ENCODE measurements around the gene LEF1.

Gene LEF1

DNA sequence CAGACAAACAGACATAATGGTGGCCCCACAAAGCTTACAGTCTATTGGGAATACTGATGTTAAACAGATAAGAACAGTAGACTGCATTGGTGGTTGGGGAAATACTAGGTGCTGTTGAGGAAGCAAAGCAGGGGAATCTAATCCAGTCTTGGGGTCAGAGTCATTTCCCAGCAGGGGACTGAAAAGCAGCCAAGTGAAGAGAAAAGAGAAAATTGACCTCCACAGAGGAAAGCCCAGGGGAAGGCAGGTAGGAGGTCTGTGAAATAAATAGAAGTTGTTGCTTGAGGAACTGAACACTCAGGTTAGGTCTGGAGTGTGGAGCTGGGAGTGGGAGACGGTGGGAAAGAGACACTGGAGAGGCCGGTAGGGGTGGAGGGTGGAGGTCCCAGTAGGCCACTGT, 33.0 kb upstream of the LEF1 start:
- Histone ChIP-seq H3K27me3 (ENCODE audit: control insufficient read depth, insufficient read depth, low read length, poor library complexity, severe bottlenecking) (no peaks in the 10 kb centered on the region), H3K4me1 (ENCODE audit: control insufficient read depth, insufficient read depth, low read length) (no peaks in the 10 kb centered on the region), H3K4me3 (ENCODE audit: insufficient read depth, low read depth, low read length) (no peak overlapping the region), H3K27ac (ENCODE audit: insufficient read depth, low read depth, low read length, poor library complexity, severe bottlenecking) (no peak overlapping the region), H3K9me3 (ENCODE audit: control insufficient read depth, low read length) (no peaks in the 10 kb centered on the region), H3K36me3 (ENCODE audit: control insufficient read depth, insufficient read depth, low read length) (no peaks in the 10 kb centered on the region)
- 95 to 96% methylated on average over 2 of the region's 2 CpGs for WGBS, 2 experiments

DNA sequence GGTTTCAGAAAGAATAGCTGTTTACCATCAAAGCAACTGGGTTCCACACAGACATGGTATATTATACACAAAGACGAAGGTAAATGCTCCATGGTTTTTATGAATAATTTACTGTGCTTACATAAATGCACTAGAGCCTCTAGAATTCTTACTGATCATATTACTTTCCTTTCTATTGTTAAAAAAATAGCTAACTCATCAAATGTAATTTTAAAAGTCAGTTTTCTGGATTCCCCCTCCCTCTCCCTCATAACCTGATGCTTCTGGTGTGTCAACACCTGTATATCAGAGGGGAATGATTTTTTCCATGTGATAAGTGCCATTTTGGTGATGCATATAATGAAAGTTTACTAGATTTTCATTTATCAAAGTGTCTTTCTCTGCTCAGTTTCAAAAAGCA, 31.1 kb upstream of the LEF1 start:
- no peaks in the 10 kb centered on the region for H3K27me3 ChIP-seq (ENCODE audit: control insufficient read depth, insufficient read depth, low read length, poor library complexity, severe bottlenecking)
- H3K36me3 ChIP-seq (ENCODE audit: control insufficient read depth, insufficient read depth, low read length) = no peaks in the 10 kb centered on the region
- H3K4me1 ChIP-seq (ENCODE audit: control insufficient read depth, insufficient read depth, low read length) = no peaks in the 10 kb centered on the region
- 93% methylated on average over 1 of the region's 1 CpG; no CpG with 5 or more reads in 1 of the 2 experiments for WGBS, 2 experiments
- H3K4me3 ChIP-seq (ENCODE audit: insufficient read depth, low read depth, low read length) = no peak overlapping the region
- no peak overlapping the region for H3K27ac ChIP-seq (ENCODE audit: insufficient read depth, low read depth, low read length, poor library complexity, severe bottlenecking)
- no peaks in the 10 kb centered on the region for H3K9me3 ChIP-seq (ENCODE audit: control insufficient read depth, low read length)

DNA sequence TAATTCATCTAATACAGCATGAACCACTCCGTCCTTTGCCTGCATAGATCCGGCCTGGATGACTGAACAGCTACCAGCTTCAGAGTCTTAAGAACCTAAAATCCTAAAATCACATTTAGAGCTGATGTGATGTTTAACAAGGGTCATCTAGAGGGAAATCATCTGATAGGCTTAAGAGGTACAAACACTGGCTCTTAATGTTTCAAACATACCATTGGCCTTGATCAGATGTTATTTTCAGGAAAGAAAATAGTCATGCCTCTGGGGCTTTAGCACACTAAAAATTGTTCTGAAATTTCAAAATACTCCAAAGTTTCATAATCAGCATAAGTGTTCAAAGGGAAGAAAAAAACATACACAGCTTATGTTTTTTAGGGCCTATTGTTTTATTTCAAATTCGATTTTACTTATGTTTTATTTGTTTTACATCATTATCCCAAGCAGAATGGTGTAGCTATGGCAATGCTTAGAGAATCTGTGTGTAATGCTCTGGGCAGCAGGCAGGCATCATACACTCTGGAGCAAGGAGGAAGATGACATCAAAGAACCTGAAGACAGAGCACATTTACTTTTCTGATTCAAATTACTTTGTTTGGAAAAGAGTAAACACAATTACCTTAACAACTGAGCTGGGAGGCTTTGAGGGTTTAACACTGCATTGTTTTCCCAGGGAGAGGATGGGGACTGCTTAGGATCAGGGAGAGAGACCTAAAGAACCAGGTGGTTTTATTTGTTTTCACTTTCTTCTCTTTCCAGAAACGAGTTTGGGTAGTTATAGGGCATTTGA, 25.3 kb upstream of the LEF1 start:
- H3K4me1 ChIP-seq (ENCODE audit: control insufficient read depth, insufficient read depth, low read length) = peaks cover 11% of the 10 kb centered on the region
- no peaks in the 10 kb centered on the region for H3K9me3 ChIP-seq (ENCODE audit: control insufficient read depth, low read length)
- WGBS, 2 experiments = 69 to 89% methylated on average over 2 of the region's 4 CpGs
- H3K4me3 ChIP-seq (ENCODE audit: insufficient read depth, low read depth, low read length) = no peak overlapping the region
- H3K27ac ChIP-seq (ENCODE audit: insufficient read depth, low read depth, low read length, poor library complexity, severe bottlenecking) = peak overlapping the region; percentile 22
- H3K27me3 ChIP-seq (ENCODE audit: control insufficient read depth, insufficient read depth, low read length, poor library complexity, severe bottlenecking) = no peaks in the 10 kb centered on the region
- H3K36me3 ChIP-seq (ENCODE audit: control insufficient read depth, insufficient read depth, low read length) = no peaks in the 10 kb centered on the region

DNA sequence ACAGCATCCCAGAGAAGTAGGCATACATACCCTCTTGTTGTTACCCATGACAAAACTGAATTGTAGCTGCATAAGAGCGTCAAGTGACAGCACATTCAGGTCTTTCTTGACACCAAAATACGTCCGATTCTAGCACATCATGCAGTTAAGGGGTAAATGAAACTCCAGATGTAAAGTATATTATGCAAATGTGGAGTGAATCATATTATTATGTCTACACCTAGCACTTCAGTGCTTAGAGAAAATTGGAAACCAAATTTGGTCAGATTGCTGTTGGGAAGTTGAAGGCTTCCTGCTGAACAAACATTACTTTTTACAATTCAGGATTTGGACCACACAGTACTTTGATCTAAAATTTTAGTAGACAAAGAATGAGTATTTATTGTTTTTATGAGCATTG, 24.2 kb upstream of the LEF1 start:
- 90 to 98% methylated on average over 3 of the region's 3 CpGs for WGBS, 2 experiments
- no peak overlapping the region for H3K4me3 ChIP-seq (ENCODE audit: insufficient read depth, low read depth, low read length)
- H3K27ac ChIP-seq (ENCODE audit: insufficient read depth, low read depth, low read length, poor library complexity, severe bottlenecking) = no peak overlapping the region
- no peaks in the 10 kb centered on the region for H3K36me3 ChIP-seq (ENCODE audit: control insufficient read depth, insufficient read depth, low read length)
- no peaks in the 10 kb centered on the region for H3K9me3 ChIP-seq (ENCODE audit: control insufficient read depth, low read length)
- H3K27me3 ChIP-seq (ENCODE audit: control insufficient read depth, insufficient read depth, low read length, poor library complexity, severe bottlenecking) = no peaks in the 10 kb centered on the region
- H3K4me1 ChIP-seq (ENCODE audit: control insufficient read depth, insufficient read depth, low read length) = peaks cover 11% of the 10 kb centered on the region

DNA sequence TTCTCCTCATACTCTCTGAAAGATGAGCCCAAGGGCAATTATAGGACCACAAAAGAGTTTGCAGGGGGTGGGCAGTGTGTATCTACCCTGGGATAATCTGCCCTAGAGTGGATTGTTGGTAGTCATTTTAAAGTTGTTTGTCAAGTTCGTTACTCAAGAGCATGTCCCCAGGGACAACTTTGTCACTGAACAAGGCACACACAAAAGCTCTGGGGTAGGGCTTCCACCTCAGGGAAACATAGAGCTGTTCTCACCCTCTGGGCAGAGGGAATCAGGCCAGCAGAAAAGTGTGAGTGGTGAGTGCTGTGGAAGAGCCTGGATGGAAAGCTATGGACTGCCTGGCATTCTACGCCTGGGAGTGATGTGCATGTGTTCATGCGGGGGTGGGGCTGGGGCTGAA, 23.3 kb upstream of the LEF1 start:
- H3K27ac ChIP-seq (ENCODE audit: insufficient read depth, low read depth, low read length, poor library complexity, severe bottlenecking) = no peak overlapping the region
- H3K36me3 ChIP-seq (ENCODE audit: control insufficient read depth, insufficient read depth, low read length) = no peaks in the 10 kb centered on the region
- no peaks in the 10 kb centered on the region for H3K27me3 ChIP-seq (ENCODE audit: control insufficient read depth, insufficient read depth, low read length, poor library complexity, severe bottlenecking)
- H3K4me1 ChIP-seq (ENCODE audit: control insufficient read depth, insufficient read depth, low read length) = peaks cover 11% of the 10 kb centered on the region
- no peaks in the 10 kb centered on the region for H3K9me3 ChIP-seq (ENCODE audit: control insufficient read depth, low read length)
- WGBS, 2 experiments = 83 to 90% methylated on average over 3 of the region's 3 CpGs
- H3K4me3 ChIP-seq (ENCODE audit: insufficient read depth, low read depth, low read length) = no peak overlapping the region

DNA sequence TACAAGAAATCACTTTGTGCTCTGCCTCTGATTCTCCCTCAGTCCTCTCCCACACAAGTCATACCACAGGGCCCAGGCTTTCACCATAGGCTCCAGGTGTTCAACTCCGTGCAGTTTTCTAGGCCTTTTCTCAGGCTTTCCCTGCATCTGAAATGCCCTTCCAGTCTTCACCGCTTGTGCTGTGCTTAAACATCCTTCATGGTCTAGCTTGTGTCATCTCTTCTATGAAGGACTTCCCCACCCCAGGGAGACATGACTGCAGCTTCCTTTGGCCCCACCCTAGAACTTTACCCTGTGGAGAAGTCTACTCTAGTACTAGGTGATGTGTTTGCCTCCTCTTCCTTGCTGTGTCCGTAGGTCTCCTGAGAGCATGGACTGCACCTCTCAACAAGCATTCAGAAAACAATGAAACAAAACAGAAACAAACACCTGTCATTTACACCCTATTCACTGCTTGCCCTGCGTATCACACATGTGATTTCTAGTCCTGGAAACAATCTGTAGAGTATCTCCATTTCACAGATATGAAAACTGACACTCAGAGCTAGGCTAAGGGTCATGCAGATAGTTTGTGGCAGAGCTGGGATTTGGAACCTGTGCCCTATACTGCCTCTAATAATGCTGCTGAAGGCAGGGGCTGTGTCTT, 22.7 kb upstream of the LEF1 start:
- Histone ChIP-seq H3K9me3 (ENCODE audit: control insufficient read depth, low read length) (no peaks in the 10 kb centered on the region), H3K27ac (ENCODE audit: insufficient read depth, low read depth, low read length, poor library complexity, severe bottlenecking) (no peak overlapping the region), H3K36me3 (ENCODE audit: control insufficient read depth, insufficient read depth, low read length) (no peaks in the 10 kb centered on the region), H3K4me3 (ENCODE audit: insufficient read depth, low read depth, low read length) (no peak overlapping the region), H3K4me1 (ENCODE audit: control insufficient read depth, insufficient read depth, low read length) (peaks cover 11% of the 10 kb centered on the region), H3K27me3 (ENCODE audit: control insufficient read depth, insufficient read depth, low read length, poor library complexity, severe bottlenecking) (no peaks in the 10 kb centered on the region)
- WGBS, 2 experiments = 91 to 93% methylated on average over 4 of the region's 4 CpGs

DNA sequence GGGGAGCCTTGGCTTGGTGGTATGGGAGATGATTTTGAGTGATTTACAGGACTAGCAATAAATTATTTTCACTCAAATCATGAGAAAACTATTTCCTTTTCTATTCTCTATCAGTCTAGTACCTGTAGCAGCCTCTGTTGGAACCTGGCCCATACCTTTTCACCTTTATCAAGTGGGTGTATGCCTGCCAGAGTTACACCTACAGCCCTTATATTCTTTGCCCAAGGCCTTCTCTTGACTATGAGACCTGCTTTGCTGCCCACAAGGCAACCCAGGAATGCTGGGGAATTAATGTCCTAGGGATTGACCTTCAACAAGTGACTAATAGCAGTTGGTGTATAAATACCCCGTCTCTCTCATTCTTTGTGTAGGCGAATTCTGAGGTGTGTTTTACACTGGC, 20.0 kb upstream of the LEF1 start:
- H3K36me3 ChIP-seq (ENCODE audit: control insufficient read depth, insufficient read depth, low read length) = no peaks in the 10 kb centered on the region
- no peaks in the 10 kb centered on the region for H3K9me3 ChIP-seq (ENCODE audit: control insufficient read depth, low read length)
- H3K27ac ChIP-seq (ENCODE audit: insufficient read depth, low read depth, low read length, poor library complexity, severe bottlenecking) = no peak overlapping the region
- WGBS, 2 experiments = 89 to 94% methylated on average over 2 of the region's 2 CpGs
- peaks cover 4% of the 10 kb centered on the region for H3K4me1 ChIP-seq (ENCODE audit: control insufficient read depth, insufficient read depth, low read length)
- no peak overlapping the region for H3K4me3 ChIP-seq (ENCODE audit: insufficient read depth, low read depth, low read length)
- H3K27me3 ChIP-seq (ENCODE audit: control insufficient read depth, insufficient read depth, low read length, poor library complexity, severe bottlenecking) = no peaks in the 10 kb centered on the region

DNA sequence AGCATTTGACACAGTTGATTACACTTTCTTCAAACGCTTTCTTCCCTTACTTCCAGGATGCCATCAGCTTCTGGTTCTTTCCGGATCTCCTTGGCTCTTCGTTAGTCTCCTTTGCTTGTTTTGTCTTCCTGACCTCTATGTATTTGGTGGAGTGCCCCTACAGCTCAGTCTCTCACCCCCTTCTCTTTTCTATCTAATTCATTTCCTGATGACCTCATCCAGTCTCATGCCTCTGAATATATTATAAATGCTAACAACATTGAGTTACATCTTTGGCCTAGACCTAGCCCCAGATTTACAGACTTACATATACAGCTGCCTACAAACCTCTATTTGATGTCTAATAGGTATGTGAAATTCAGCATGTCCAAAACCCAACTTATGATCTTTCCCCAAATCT, 16.5 kb upstream of the LEF1 start:
- 86 to 91% methylated on average over 3 of the region's 3 CpGs for WGBS, 2 experiments
- Histone ChIP-seq H3K4me3 (ENCODE audit: insufficient read depth, low read depth, low read length) (no peak overlapping the region), H3K27ac (ENCODE audit: insufficient read depth, low read depth, low read length, poor library complexity, severe bottlenecking) (no peak overlapping the region), H3K36me3 (ENCODE audit: control insufficient read depth, insufficient read depth, low read length) (no peaks in the 10 kb centered on the region), H3K27me3 (ENCODE audit: control insufficient read depth, insufficient read depth, low read length, poor library complexity, severe bottlenecking) (no peaks in the 10 kb centered on the region), H3K4me1 (ENCODE audit: control insufficient read depth, insufficient read depth, low read length) (no peaks in the 10 kb centered on the region), H3K9me3 (ENCODE audit: control insufficient read depth, low read length) (no peaks in the 10 kb centered on the region)

DNA sequence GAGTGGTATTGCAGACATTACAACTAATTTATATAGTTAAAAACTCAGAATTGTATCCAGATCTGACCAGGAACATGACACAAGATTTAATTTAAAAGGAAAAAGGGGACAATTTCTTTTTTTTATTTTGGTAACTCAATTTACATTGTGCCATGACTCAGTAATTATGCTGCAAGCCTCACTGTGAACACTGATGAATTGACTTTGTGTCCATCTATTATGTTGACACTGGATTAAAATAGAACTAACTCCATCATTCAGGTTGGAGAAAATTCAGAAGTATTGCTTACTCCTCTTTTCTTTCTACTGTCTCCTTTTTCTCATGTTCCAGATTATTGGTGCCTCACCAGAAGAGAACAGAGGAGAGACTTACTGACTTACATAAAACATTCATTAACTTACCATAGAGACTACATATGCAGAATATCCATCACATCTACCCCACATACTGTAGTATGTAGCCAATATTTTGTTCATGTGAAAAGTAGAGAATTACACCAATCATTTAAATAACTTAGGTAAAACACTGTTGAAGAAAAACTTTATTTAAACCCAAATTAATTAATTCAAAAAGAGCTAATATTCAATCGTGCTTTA, 15.8 kb upstream of the LEF1 start:
- no peak overlapping the region for H3K4me3 ChIP-seq (ENCODE audit: insufficient read depth, low read depth, low read length)
- 89 to 95% methylated on average over 1 of the region's 1 CpG for WGBS, 2 experiments
- no peak overlapping the region for H3K27ac ChIP-seq (ENCODE audit: insufficient read depth, low read depth, low read length, poor library complexity, severe bottlenecking)
- no peaks in the 10 kb centered on the region for H3K27me3 ChIP-seq (ENCODE audit: control insufficient read depth, insufficient read depth, low read length, poor library complexity, severe bottlenecking)
- no peaks in the 10 kb centered on the region for H3K9me3 ChIP-seq (ENCODE audit: control insufficient read depth, low read length)
- no peaks in the 10 kb centered on the region for H3K36me3 ChIP-seq (ENCODE audit: control insufficient read depth, insufficient read depth, low read length)
- H3K4me1 ChIP-seq (ENCODE audit: control insufficient read depth, insufficient read depth, low read length) = no peaks in the 10 kb centered on the region

DNA sequence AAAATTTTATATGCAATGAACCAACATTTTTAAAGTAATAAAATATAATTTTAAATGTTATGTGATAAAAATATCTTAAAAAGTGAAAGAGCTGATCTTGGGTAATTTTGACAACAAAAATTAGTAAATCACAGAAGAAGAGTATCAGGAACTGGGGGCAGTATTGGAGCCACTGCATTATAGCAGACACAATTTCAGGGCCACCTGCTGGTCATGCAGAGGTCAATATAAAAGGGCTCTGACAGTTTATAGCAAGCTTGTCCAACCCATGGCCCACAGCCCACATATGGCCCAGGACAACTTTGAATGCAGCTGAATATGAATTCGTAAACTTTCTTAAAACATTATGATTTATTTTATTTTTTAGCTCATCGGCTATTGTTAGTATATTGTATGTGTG, 13.0 kb upstream of the LEF1 start:
- no peaks in the 10 kb centered on the region for H3K36me3 ChIP-seq (ENCODE audit: control insufficient read depth, insufficient read depth, low read length)
- H3K27me3 ChIP-seq (ENCODE audit: control insufficient read depth, insufficient read depth, low read length, poor library complexity, severe bottlenecking) = no peaks in the 10 kb centered on the region
- H3K4me3 ChIP-seq (ENCODE audit: insufficient read depth, low read depth, low read length) = no peak overlapping the region
- H3K4me1 ChIP-seq (ENCODE audit: control insufficient read depth, insufficient read depth, low read length) = no peaks in the 10 kb centered on the region
- H3K27ac ChIP-seq (ENCODE audit: insufficient read depth, low read depth, low read length, poor library complexity, severe bottlenecking) = no peak overlapping the region
- no peaks in the 10 kb centered on the region for H3K9me3 ChIP-seq (ENCODE audit: control insufficient read depth, low read length)
- WGBS, 2 experiments = 94 to 100% methylated on average over 1 to 2 of the region's 2 CpGs
